CD4-positive, alpha-beta T cell treated with Interleukin-12 subunit alpha and Interleukin-12 subunit beta, for 1 hour (primary cell): ENCODE data around the gene SEMA5A.

Experiments used
- DNase-seq: peaks from one replicate; pipeline ENCODE4 v3.0.0-alpha.2; 2020

SEMA5A gene

DNA sequence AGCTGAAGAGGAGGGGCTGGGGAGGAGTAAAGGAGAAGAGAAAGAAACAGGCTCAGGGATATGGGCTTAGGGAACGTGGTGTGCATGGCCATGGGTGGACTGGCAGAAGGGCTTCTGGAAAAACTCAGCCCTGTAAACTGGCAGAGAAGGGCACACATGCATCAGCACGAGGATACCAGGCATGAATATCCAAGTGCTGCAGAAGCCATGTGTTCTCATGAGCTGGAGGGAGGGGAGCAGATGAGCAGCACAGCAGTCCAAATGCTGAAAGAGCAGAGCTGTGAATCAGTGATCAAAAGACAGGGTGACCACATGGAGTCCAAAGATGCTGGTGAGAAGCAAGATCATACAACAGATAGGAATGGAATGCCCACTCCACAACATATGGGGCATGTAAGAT, 72.3 kb downstream of the SEMA5A start:
- no peak for DNase-seq

DNA sequence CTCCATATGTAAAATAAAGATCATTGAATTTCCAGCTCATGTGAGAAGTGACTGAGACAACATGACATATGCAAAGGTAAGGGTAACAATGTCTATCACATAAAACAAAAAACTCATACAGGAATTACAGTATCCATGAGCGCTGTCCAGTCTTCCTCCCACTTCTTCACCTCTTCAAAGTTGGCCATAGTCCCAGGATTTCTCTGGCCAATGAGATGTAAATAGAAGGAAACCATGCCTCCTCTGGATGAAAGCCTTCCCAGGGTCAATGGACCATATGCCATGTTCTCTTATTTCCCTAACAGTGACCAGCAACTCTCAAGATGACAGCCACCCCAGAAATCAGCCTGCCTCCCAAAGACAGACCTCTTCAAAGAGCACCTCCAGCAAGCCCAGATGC, 75.5 kb downstream of the SEMA5A start:
- DNase-seq: no peak

GRCh38 chr5:9468060-9468388, 77.9 kb downstream of the SEMA5A start:
- DNase-seq: no peak

- DNase-seq: no peak
These were observed 78.4 kb downstream of the SEMA5A start for GRCh38 chr5:9467199-9468059.

GRCh38 chr5:9466697-9467096, 79.2 kb downstream of the SEMA5A start:
- no peak for DNase-seq

DNA sequence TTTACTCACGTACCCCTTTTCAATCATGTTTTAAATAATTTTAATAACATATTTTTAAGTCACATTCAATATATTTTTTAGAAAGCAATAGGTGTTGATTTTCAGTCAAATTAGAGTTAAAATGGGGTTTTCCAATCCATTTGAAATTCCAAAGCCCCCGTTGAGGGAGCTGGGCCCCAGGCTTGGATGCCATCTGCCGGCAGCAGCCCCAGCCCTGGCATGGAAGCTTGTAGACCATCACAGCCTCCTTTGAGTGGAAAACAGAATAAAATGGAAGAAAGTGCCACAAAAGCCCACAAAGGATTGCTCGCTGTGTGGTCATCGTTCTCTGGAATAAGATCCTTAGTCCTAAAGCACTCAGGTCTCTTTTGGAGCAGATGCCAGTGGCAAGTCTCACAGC, 81.4 kb downstream of the SEMA5A start:
- DNase-seq: no peak

DNA sequence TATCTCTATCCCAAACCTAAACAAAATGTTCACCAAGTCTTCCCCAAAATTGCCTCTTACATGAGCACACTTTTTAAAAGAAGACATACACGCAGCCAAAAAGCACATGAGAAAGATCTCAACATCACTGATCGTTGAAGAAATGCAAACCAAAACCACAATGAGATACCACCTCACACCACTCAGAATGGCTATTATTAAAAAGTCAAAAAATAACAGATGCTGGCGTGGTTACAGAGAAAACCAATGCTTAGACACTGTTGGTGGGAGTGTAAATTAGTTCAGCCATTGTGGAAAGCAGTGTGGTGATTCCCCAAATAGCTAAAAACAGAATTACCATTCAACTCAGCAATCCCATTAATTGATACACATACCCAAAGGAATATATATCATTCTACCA, 83.8 kb downstream of the SEMA5A start:
- DNase-seq: no peak

GRCh38 chr5:9460885-9461645, 84.8 kb downstream of the SEMA5A start:
- no peak for DNase-seq

- DNase-seq: no peak
These were observed 89.3 kb downstream of the SEMA5A start for GRCh38 chr5:9456435-9457042.

- DNase-seq: no peak
These were observed 89.9 kb downstream of the SEMA5A start for GRCh38 chr5:9455826-9456434.

GRCh38 chr5:9454491-9454890, 91.4 kb downstream of the SEMA5A start:
- no peak for DNase-seq

- DNase-seq: no peak
These were observed 91.8 kb downstream of the SEMA5A start for GRCh38 chr5:9454012-9454481.

- DNase-seq: no peak
These were observed 92.3 kb downstream of the SEMA5A start for GRCh38 chr5:9453480-9454011.

GRCh38 chr5:9452181-9452580, 93.7 kb downstream of the SEMA5A start:
- DNase-seq: no peak

GRCh38 chr5:9451037-9451436, 94.8 kb downstream of the SEMA5A start:
- DNase-seq: no peak

GRCh38 chr5:9447691-9448090, 98.2 kb downstream of the SEMA5A start:
- DNase-seq: no peak

DNA sequence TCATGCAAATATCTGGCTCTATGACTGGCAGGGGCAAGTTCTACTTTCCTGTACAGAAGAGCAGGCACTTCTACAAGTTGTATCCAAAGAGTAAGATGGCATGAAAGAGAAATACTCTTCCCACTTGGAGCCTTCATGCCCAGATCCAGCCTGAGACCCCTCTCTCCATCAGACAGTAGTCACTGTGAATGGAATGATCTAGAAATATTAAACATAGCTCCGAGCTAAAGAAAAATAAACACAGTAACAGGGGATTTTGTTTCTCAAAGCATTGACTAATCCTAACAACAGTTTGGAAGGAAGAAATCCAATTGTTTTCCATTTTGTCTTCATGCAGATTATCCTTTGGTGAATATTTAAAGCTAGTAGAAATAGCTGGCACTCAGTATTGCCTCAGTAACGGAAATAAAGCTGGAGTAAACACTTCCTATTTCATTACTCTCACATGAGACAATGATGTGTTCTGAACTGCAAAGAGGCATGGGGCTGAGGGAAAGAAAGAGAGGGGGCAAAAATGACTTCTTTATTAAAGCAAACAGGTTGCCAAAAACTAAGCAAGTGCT, 100.0 kb downstream of the SEMA5A start:
- DNase-seq: no peak

DNA sequence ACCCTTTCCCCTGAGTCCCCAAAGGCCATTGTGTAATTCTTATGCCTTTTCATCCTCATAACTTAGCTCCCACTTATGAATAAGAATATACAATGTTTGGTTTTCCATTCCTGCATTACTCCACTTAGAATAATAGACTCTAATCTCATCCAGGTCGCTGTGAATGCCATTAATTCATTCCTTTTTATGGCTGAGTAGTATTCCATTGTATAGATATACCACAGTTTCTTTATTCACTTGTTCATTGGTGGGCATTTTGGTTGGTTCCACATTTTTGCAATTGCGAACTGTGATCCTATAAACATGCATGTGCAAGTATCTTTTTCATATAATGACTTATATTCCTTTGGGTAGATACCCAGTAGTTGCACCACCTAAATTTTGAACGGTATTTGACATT, 101.5 kb downstream of the SEMA5A start:
- no peak for DNase-seq

GRCh38 chr5:9441610-9442009, 104.3 kb downstream of the SEMA5A start:
- DNase-seq: no peak

GRCh38 chr5:9440517-9440916, 105.4 kb downstream of the SEMA5A start:
- DNase-seq: no peak

DNA sequence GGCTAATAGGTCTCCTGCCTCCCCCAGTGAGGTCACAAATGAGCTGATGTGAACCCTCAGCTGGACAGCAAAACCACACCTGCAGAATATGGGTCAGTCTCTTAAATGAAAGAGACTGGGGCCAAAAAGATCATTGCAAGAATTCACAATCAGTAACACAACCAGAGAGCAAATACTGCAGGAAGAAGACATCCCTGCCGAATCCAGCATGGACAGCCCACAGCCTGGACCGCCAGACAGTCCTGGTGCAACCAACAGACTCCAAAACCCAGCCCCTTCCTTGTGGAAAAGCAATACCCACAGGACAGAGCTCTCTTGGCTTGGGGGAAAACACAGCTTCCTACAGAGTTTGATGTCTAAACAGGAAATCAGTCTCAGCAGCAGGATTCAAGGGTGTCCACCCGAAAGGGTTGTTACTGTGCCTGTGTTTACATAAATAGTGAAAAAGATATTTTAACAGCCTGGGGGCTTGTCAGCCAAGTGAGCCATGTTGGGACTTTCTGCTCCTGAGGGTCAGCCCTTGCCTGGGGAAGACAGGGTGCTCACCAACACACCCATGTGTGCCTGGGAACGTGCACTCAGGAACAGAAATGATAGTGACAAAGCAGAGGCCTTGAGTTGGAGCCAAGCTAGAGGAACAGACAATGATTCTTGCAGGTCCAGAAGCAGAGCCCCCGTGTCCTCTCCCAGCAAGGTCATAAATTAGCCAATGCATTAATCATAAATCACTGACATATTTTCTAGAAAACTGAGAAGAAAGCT, 106.2 kb downstream of the SEMA5A start:
- DNase-seq: no peak
